Left renal cortex interstitium (tissue), 4 donors: Measurements from ENCODE around the gene ARAP1. TPM values are rescaled to one million over a fixed set of nuclear protein-coding genes. Genes with fewer than 3 reads are reported as not detected.

Experiments
- DNase-seq, 4 donors: peaks; one replicate each; pipeline ENCODE4 v3.0.0-alpha.2; 2013; ENCODE audit warnings: low read depth in 4 of 4, low spot score in 2 of 4, missing footprints in 1 of 4
- polyA plus RNA-seq, 4 donors: library from polyadenylated mRNA; unstranded; fragments of 120-200 nt; gene quantifications; one replicate each; pipeline ENCODE4 v1.2.1, GENCODE V29; 2013; ENCODE audit not compliant: insufficient read length in 4 of 4

The ARAP1 gene
- polyA plus RNA-seq, 4 donors: 69.0 to 85.0 (median 78.4) TPM

DNA sequence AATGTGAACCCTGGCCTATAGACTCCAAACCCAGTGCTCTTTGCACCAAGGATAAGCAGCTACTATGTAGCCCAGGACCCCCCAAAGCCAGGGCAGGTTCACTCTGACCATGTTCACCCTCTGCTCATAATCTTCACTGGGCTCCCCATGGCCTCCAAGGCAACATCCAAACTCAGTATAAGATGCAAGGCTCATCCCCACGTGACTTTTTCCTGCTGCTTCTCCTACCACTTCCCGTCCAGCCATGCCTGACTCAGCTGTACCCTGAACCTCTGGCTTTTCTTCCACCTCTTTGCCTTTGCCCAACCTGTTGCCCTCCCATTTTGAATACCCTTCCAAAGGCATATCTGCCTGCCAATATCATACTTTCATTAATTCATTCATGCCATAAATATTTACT lies 105.7 kb downstream of the ARAP1 start:
- no peak for DNase-seq

DNA sequence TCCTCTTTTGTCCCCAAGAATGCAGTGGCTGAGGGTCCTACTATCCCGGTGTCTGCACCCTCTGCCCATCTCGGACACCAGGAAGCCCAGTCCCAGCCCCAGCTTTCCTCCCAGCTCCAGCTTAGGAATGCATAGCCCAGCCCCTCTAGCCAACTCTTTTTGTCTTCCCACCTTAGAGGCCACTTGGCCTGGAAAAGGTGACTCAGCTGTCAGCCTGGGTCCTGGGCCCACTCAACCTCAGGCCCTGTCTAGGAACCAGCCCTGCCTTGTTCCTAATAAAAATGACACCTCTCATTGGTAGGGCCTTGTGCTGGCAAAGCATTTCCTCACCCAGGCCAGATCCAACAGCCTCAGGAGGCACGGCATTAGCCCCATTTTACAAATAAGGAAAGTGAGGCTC lies 106.2 kb downstream of the ARAP1 start:
- no peak for DNase-seq

DNA sequence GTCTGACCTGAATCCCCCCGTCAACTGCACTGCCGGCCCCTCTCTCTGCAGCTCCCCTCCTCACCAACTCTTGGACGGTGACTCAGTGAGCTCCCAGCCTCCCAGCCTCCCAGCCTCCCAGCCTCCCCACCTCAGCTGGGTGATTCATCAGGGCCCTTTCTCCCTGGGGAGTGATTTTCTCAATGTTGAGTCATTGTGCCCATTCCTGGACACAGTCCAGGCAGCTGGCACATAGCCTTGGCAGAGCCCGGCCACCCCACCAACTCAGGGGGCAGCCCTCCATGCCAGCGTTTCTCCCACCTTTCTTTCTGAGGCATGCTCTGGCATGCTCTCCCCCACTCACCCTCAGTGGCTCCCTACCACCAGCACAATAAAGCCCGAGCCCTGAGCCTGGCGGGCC lies 108.7 kb downstream of the ARAP1 start:
- no peak for DNase-seq

DNA sequence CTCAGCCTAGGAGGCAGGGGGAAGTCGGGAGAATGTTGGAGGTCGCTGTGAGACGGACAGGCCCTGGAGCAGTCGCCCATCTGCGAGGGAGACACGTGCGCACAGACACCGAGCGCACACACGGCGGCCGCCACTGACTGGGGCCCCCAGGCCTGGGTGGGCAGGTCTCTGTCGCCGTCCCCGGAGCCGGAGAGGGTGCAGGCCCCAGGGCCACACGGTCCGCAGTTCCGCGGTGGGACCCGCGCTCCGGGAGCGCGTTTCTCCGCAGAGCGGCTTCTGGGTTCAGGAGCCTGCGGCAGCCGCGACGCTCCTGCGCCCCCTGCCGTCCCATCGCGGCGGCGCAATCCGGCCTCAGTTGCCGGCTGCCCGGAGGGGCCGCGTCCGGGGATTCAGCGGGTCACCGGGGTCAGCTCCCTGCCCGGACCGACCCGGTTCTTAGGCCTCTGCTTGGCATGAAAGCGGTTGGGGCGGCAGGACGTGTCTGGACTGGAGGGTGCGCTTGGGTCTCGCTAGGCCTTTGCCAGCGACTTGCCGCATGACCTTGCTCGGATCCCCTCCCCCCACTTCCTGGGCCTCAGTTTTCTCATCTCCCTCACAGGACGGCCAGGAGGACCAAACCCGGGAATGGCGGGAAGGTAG lies 109.2 kb downstream of the ARAP1 start:
- peak in 2 of 4 donors; percentile 32 to 48 for DNase-seq

DNA sequence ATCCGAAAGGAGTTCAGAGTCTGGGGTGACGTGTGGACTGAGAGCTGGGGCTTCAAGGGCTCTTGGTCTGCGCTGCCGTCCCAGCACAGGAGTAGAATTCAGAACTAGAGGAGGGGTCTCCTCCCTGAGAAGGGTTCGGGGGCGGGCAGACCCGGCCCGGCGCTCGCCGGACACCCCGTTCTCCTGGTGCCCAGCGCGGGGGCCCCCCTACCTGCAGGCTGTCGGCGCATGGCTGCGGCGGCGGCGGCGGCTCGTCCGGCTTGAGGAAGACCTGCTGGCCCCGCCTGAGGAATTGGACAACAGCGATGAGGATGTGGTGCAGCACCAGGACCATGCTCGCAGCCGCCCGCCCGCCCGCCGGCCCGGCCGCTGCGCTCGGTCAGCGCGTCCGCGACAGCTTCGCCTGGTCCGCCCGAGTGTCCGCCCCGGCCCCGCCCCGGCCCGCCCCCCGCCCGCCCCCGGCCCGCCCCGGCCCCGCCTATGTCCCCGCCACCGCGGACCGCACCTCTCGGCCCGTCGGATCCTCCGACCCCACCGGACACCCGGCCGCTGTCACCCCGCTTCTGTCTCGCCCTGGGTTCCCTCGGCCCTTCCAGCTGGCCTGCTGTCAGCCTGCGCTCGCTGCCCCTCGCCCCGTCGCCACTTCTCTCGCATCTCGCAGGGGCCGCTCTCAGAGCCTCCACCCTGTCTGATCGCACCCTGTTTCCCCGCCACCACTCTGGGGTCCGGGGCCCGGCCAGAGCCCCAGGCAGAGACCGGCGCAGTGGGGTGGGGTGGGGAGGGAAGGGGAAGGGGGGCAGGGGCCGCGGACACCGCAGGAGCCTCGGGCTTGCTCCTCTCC lies 109.9 kb downstream of the ARAP1 start:
- no peak for DNase-seq

DNA sequence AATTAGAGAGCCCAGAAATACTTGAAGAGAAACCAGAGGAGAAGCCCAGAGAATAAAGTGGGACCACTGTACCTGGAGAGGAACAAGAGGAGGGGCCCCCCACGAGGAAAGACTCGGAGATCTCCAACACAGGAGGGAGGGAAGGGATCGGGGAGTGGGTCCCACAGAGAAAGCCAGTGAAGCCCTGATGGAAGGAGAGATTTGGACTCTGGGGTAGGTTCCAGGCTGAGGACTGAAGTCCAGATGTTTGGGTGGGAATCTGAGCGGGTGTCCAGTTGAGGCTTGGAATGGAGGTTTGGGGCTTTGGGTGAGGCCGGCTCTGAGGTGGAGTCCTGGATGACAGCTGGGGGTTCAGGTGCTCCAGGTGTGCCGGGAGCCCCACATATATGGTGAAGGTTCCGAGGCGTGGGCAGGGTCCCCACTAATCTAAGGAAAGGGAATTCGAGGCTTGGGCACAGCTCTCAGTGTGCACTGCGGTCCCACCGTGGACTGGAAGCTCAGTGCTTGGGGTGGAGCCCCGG lies 110.6 kb downstream of the ARAP1 start:
- no peak for DNase-seq

DNA sequence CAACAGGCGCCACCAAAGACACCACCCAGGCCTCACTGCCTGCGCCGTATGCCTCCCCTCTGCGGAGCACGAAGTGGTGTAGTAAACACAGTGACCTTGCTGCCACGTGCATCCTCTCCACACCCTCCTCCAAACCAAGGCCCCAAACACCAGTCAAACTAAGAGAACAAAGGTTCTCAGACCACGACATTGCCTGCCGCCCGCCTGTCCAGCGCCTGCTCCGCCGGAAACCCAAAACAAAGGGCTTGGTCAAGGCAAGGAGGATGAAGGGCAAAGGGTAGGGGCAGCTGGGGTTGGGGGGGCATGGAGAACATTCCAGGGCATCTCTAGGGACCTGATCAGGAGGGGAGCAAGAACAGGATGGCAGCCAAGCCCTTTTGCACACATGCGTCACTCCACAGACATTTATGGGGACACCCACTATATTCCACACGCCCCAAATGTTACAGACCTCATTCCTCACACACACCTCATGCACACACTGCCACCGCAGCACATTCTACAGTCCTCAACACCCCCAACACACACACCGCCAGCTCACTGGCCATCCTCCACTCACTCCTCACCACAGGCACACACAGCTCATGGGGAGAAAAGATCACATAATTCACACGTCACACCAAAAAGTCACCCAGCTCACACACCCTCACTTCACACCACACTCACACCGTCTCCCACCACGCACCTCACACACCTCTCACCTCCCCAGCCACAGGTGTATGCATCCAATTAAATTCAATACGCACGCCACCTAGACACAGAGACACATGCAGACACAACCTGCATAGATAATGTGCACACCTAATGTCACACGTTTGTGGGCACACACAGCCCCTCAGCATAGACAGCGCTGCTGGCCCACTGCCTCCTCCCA lies 112.5 kb downstream of the ARAP1 start:
- DNase-seq: no peak

DNA sequence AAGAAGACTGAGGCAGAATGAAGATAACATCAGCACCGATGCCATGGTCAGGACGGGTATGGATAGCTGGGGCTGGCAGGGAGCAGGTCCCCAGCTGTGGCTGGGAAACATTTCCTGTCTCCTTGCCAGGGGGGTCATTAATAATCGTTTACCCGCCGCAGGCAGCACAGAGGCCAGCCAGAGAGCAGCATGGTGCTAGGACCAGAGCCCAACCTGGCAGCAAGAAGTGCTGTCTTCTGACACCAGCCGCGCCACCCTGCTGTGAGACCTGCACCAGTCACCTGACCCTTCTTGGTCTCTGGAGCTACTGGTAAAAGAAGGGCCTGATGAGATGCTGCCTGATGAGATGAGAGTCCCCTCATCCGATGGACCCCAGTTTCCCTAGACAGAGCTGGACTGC lies 114.3 kb downstream of the ARAP1 start:
- no peak for DNase-seq

DNA sequence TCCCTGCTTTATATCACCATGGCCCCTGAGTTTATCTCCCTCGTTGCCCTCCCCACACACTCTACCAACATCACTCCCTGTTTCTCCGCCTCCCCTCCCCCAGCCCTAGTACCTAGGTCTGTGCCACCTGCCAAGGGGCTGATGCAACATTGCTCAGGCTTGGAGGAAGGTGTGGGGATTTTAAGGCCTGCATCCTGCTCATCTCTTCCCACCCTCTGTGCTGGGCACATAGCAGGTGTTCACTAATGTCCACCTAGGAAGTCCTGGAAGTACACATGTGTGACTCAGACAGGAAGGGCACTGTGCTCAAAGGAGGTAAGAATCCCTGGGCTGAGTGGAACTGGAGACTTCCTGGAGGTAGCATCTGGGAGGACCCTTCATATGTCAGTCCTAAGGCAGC lies 115.0 kb downstream of the ARAP1 start:
- DNase-seq: no peak

DNA sequence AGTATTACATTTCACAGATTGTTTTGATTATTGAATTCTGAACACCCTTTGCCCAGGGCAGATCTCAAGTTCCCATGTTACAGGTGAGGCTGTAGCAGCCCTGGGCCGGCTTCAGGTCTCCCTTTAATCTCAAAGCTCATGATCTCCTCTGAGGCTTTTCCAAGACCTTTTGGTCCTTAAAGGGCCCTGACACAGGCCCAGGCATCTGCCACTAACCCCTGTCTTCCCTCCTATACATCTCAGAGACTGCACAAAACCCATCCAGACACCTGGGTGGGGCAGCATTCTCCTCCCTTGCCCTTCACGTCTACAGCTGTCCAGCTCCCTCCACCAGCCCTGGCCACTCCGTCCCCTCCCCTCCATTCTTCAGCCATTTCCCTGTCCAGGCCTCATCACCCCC lies 115.8 kb downstream of the ARAP1 start:
- DNase-seq: no peak

DNA sequence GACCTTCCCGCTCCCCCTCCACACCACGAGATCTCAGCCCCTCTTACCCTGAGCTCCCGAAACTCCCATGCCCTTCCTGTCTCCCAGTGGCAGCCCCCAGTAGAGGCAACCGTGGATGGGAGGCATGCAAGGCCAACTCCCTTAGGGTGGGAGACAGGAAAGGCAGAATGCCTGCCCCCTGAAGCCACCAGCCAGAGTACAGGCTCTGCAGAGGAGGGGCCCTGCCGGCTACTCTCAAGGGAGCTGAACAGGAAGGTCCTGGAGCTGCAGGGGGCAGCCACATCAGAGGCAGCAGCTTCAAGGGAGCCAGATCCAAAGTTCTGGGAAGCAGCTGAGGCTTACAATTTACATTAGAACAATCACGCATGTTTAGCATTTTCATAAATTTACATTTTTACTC lies 116.3 kb downstream of the ARAP1 start:
- no peak for DNase-seq

DNA sequence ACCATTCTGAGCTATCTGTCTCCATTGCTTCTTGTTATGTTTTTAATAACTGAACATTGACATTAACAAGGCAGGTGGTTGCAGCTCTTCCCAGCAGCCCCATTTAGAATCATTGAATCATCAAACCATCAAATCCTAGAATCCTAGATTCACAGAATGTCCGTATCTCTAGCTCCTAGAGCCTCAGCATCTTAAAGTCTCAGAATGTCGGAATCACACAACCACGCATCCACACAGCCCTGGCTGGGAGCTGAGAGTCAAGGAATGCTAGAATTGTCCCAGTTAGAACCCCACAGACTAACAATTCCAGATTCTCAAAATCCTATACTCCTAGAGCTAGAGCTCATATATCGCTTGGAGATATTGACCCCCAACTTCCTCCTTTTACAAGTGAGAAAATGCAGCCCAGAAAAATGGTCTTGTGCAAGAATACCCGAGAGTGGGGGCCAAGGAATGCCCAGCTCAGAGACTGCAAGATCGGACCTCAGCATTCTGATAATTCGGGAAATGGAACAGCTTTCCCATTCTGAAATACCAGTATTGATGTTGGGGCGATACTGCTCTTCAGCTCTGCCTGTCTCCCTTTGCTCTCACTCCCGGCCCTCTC lies 116.8 kb downstream of the ARAP1 start:
- DNase-seq: no peak

Other genes starting within 250 kb of the ARAP1 start
- 10 to 100 TPM; 12.7 to 16.5 (median 13.4) TPM for gene PDE2A, start 78.0 kb downstream of the ARAP1 start, polyA plus RNA-seq
- 10 to 100 TPM; 70.6 to 84.7 (median 82.3) TPM for gene STARD10, start 41.6 kb upstream of the ARAP1 start, polyA plus RNA-seq
- gene ATG16L2, start 62.0 kb upstream of the ARAP1 start, polyA plus RNA-seq: 10 to 100 TPM; 17.0 to 51.1 (median 34.4) TPM